Measurements from ENCODE around the gene PTPRN2.

The PTPRN2 gene

GRCh38 chr7:157814931-157815705, 772.5 kb downstream of the PTPRN2 start:
- no peak for DNase-seq

DNA sequence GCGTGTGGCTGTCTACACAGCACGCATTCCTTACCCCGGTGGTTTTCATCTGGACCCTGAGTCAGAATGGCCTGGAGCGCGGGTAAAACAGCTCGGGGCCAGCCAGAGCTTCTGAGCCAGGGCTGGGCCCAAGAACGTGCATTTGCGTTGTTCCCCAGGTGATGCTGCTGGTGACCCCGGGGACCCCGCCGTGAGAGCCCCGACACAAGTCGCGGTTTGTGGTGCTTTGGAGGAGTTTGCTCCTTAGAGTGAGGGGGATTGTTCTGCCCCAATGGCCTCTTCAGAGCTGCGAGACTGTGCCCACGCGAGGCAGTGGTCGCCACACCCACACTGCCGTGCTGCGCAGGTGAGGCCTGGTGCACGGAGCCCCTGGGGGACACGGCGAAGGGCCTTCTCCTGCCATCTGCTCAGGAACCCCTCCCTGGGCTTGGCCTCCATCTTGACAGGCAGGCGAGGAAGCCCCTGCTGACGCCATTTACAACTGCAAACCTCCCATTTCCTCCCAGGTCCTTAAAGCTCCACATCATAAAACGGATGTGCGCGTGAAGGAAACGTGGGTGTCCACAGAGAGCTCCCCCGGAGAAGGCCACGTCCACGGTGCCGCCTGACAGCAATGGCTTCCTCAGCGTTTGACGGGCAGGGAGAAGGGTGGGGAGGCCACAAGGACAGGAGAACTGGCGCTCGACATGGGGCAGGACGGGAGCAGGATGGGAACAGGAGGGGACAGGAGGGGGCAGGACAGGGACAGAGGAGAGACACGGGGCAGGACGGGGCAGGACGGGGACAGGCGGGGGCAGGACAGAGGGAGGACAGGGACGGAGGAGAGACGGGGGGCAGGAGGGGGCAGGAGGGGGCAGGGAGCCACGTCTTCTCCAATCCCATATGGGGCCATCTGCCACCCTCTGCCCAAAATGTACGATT, 773.6 kb downstream of the PTPRN2 start:
- no peak for DNase-seq

- no peak for DNase-seq
Measured at GRCh38 chr7:157813053-157813452, 774.6 kb downstream of the PTPRN2 start.

DNA sequence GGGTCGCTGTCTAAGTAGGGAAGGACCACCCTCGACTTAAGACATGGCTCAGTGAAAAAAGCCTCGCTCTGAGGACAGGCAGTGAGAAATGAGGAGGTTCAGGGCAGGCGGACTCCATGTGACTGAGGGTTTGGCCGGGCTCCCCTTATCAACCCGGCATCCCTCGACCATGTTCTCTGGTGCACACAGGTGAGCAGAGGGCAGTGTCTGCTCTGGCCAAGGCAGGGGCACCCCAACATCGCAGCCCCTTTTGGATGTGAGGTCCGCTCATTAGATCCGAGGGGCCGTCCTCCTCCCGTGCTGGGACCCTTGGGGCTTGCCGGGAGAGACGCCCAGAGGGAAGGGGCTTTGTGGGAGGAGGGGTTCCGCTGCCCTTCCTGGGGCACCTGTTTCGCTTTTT, 775.7 kb downstream of the PTPRN2 start:
- DNase-seq: no peak

GRCh38 chr7:157809863-157810851, 777.5 kb downstream of the PTPRN2 start:
- no peak for DNase-seq

DNA sequence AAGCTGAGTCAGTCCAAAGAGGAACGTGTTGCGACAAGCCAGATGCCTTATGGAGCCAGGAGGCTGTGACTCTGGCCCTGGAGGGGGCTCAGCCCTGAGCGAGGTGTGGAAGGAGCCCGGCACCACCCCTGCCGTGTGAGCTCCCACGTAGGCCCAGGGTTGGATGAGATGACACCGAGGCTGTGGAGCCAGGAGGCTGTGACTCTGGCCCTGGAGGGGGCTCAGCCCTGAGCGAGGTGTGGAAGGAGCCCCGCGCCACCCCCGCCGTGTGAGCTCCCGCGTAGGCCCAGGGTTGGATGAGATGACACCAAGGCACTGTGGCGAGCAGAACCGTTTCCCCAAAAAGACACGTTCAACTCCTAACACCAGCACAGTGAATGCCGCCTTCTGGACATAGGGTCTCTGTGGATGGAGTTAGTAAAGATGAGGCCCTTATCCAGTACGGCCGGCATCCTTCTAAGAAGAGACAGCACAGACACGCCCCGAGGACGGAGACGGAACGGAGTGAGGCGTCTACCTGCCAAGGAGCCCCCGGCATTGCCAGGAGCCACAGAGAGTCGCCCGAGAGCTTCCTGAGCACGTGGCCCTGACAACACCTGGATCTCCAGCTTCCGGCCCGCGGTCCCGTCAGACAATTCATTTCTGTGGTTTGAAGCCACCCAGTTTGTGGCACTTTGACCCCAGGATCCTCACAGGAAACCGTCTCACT, 778.3 kb downstream of the PTPRN2 start:
- DNase-seq: no peak

- DNase-seq: no peak
Measured at GRCh38 chr7:157808042-157808441, 779.6 kb downstream of the PTPRN2 start.

GRCh38 chr7:157807510-157807909, 780.1 kb downstream of the PTPRN2 start:
- DNase-seq: no peak

GRCh38 chr7:157806711-157807110, 780.9 kb downstream of the PTPRN2 start:
- DNase-seq: no peak

DNA sequence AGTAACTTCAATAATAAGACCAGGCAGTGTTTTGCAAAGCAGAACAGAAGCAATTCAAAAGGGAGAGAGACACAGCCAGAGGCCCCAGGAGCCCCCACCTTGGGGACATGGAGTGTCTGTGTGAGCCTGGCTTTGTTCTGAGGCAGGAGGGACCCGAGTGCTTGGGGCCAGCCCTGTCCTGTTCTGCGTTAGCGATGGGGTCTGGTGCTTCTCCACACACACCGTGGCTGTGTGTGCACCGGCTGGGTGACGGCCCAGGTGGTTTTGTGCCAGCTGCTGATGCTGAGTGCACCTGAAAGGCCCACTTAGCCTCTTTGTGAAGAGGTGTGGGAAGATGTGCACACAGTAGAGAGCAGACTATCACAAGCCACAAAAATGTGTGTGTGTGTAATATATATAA, 781.9 kb downstream of the PTPRN2 start:
- DNase-seq: peak; percentile 24 to 96 (median 68)

GRCh38 chr7:157803906-157804305, 783.7 kb downstream of the PTPRN2 start:
- no peak for DNase-seq

GRCh38 chr7:157801971-157802675, 785.5 kb downstream of the PTPRN2 start:
- DNase-seq: no peak

GRCh38 chr7:157801113-157801512, 786.5 kb downstream of the PTPRN2 start:
- DNase-seq: no peak

DNA sequence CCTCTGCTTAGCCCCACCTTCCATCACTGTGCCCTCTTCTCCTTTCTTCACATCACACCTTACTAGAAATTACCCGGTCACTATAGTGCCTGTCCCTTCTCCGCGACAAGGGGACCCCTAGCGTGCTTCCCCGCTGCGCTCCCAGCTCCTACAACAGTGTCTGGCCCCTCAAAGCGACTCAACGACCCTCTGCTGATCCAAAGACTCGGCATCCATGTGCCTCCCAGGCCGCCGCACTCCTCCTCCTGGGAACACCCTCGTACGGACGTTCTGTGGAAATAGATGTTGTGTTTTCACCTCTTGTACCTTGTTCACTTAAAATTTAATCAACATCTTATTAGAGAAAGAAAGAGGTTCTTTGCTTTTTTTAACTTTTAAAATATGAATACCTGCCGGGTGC, 787.3 kb downstream of the PTPRN2 start:
- DNase-seq: no peak

GRCh38 chr7:157799076-157799685, 788.4 kb downstream of the PTPRN2 start:
- DNase-seq: no peak

- DNase-seq: no peak
Measured at GRCh38 chr7:157797361-157797760, 790.3 kb downstream of the PTPRN2 start.

- no peak for DNase-seq
Measured at GRCh38 chr7:157796846-157797245, 790.8 kb downstream of the PTPRN2 start.

- peak; percentile 66 to 84 (median 74) for DNase-seq
Measured at GRCh38 chr7:157795643-157796042, 792.0 kb downstream of the PTPRN2 start.

- peak; percentile 65 to 84 (median 71) for DNase-seq
Measured at GRCh38 chr7:157795199-157795598, 792.4 kb downstream of the PTPRN2 start.

GRCh38 chr7:157794746-157795065, 792.9 kb downstream of the PTPRN2 start:
- no peak for DNase-seq
